IPS-NIHi7 (cell line): ENCODE results near the gene FAM216A.

Source experiments
- DNase-seq: peaks from one replicate; pipeline ENCODE4 v3.0.0; 2012; ENCODE audit warnings: mixed read lengths; ENCODE audit errors: extremely low spot score

The FAM216A gene

DNA sequence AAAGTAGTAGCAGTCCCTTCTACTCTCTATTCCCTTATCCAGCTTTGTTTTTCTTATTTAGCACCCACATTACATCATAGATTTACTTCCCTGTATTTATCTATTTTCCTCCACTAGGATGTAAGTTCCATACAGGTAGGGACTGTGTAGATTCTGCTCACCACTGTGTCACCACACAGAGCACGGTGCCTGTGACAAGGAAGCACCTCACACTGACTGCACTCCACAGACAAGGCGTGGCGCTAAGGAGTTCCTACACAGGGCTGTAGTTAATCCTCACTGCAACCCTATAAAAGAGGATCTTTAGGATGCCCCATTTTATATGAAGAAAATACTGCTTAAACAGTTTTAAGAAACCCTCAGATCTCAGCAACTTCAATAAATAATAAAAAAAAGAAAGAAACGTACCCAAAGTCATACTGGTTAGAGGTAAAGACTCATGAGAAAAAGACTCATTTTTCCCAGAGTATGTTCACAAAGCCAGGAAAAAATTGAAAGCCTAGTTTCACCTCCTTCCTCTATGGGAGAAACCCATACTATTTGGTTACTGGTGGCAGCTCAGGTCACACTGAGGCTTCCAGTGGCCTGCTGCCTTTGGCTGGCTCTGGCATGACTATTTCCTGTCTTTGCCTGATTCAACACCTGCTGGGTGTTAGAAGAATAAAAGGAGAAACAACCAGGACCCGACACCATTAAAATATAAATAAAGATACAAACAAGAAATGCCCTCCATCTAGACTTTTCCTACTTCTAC lies 70.4 kb downstream of the FAM216A start:
- DNase-seq, result no peak
